ENCODE results near the gene RGS10.

DNA sequence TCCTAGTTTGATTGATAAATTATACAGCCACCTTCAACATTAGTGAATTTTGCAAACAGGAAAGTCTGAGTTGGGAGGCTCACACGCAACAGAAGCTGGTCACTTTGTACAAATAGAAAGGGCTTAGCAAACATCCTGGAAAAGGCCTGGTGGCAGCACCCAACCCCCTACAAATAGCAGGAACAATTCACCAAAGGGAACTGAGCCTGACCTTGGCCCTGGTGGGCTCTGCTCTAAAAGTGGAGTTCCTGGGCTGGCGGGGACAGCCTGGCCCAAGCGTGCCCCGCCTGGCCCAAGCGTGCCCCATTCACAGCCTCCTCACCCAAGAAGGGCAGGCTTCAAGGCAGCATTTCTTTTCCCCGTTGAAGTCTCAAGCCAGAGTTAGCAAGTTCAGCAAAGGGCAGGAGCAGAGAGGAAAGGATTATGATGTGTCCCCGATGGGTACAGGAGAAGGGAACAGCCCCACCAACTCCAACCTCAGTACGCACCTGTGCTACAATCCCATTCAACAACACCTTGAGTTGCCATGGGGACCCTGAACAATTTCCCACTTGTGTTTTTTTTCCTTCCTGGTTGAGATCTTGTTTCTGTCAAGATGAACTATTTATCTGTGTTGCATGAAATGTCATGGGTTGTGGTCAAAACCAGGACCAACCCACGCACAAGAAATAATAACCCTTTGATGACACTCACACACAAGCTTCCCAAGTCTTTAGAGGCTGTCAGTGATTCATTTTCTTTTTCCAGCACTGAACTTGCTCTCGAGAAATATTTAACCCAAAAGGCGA lies 43.4 kb downstream of the RGS10 start:
- TF ChIP-seq NR2F1 (conservative IDR thresholded peaks at IDR 0.05), result no peak
- no peak for TF ChIP-seq ZNF274 (IDR thresholded peaks at IDR 0.05; ENCODE audit: insufficient read depth, insufficient read length)
- TF ChIP-seq DPF2 (IDR thresholded peaks at IDR 0.05), result no peak
- TF ChIP-seq NBN (IDR thresholded peaks at IDR 0.05), result no peak
- TF ChIP-seq, protein P1, sequence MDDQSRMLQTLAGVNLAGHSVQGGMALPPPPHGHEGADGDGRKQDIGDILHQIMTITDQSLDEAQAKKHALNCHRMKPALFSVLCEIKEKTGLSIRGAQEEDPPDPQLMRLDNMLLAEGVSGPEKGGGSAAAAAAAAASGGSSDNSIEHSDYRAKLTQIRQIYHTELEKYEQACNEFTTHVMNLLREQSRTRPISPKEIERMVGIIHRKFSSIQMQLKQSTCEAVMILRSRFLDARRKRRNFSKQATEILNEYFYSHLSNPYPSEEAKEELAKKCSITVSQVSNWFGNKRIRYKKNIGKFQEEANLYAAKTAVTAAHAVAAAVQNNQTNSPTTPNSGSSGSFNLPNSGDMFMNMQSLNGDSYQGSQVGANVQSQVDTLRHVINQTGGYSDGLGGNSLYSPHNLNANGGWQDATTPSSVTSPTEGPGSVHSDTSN (IDR thresholded peaks at IDR 0.05; ENCODE audit: insufficient replicate concordance, low read depth, low read length), result no peak
- TF ChIP-seq, protein P2, sequence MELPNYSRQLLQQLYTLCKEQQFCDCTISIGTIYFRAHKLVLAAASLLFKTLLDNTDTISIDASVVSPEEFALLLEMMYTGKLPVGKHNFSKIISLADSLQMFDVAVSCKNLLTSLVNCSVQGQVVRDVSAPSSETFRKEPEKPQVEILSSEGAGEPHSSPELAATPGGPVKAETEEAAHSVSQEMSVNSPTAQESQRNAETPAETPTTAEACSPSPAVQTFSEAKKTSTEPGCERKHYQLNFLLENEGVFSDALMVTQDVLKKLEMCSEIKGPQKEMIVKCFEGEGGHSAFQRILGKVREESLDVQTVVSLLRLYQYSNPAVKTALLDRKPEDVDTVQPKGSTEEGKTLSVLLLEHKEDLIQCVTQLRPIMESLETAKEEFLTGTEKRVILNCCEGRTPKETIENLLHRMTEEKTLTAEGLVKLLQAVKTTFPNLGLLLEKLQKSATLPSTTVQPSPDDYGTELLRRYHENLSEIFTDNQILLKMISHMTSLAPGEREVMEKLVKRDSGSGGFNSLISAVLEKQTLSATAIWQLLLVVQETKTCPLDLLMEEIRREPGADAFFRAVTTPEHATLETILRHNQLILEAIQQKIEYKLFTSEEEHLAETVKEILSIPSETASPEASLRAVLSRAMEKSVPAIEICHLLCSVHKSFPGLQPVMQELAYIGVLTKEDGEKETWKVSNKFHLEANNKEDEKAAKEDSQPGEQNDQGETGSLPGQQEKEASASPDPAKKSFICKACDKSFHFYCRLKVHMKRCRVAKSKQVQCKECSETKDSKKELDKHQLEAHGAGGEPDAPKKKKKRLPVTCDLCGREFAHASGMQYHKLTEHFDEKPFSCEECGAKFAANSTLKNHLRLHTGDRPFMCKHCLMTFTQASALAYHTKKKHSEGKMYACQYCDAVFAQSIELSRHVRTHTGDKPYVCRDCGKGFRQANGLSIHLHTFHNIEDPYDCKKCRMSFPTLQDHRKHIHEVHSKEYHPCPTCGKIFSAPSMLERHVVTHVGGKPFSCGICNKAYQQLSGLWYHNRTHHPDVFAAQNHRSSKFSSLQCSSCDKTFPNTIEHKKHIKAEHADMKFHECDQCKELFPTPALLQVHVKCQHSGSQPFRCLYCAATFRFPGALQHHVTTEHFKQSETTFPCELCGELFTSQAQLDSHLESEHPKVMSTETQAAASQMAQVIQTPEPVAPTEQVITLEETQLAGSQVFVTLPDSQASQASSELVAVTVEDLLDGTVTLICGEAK (IDR thresholded peaks at IDR 0.05; ENCODE audit: borderline replicate concordance), result no peak
- TF ChIP-seq, protein P3, sequence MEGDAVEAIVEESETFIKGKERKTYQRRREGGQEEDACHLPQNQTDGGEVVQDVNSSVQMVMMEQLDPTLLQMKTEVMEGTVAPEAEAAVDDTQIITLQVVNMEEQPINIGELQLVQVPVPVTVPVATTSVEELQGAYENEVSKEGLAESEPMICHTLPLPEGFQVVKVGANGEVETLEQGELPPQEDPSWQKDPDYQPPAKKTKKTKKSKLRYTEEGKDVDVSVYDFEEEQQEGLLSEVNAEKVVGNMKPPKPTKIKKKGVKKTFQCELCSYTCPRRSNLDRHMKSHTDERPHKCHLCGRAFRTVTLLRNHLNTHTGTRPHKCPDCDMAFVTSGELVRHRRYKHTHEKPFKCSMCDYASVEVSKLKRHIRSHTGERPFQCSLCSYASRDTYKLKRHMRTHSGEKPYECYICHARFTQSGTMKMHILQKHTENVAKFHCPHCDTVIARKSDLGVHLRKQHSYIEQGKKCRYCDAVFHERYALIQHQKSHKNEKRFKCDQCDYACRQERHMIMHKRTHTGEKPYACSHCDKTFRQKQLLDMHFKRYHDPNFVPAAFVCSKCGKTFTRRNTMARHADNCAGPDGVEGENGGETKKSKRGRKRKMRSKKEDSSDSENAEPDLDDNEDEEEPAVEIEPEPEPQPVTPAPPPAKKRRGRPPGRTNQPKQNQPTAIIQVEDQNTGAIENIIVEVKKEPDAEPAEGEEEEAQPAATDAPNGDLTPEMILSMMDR (IDR thresholded peaks at IDR 0.05 in 2 of 3, conservative IDR thresholded peaks at IDR 0.05 in 1 of 3; ENCODE audit: control insufficient read depth in 2 of 3, extremely low read depth in 1 of 3, insufficient read depth in 1 of 3, low read depth in 3 of 3, low read length in 3 of 3), result no peak
- TF ChIP-seq, protein P4, sequence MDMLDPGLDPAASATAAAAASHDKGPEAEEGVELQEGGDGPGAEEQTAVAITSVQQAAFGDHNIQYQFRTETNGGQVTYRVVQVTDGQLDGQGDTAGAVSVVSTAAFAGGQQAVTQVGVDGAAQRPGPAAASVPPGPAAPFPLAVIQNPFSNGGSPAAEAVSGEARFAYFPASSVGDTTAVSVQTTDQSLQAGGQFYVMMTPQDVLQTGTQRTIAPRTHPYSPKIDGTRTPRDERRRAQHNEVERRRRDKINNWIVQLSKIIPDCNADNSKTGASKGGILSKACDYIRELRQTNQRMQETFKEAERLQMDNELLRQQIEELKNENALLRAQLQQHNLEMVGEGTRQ (IDR thresholded peaks at IDR 0.05; ENCODE audit: borderline replicate concordance, low read depth, low read length), result no peak
- TF ChIP-seq YY1 (IDR thresholded peaks at IDR 0.05; ENCODE audit: low read depth, low read length), result no peak
